ENCODE data around the gene TIMP1. TPM values are rescaled to one million over a fixed set of nuclear protein-coding genes. Genes with fewer than 3 reads are reported as not detected.

Gene TIMP1
- 132 and 133 TPM in 2 replicates for total RNA-seq

GRCh38 chrX:47581731-47582647 is at the start of gene TIMP1:
TIMP1 (plus strand) TSS chrX:47582436; CDS start chrX:47583416, 980 bp downstream.

GRCh38 chrX:47560934-47561658 is 21.1 kb upstream of the TIMP1 start, which contains the start of gene ARAF:
ARAF (plus strand) TSS chrX:47561205; CDS start chrX:47562968, 1,763 bp downstream.

GRCh38 chrX:47619486-47620302 is 37.5 kb downstream of the TIMP1 start, which contains the start of gene SYN1:
SYN1 (minus strand) TSS chrX:47619857; CDS start chrX:47619728, 129 bp downstream.

GRCh38 chrX:47629419-47630200 is 47.4 kb downstream of the TIMP1 start, which contains the start of gene CFP:
CFP (minus strand) TSS chrX:47629930; CDS start chrX:47629844, 86 bp downstream.

Other genes starting within 250 kb of the TIMP1 start
- not detected in 2 replicates for gene ZNF157, start 211.9 kb upstream of the TIMP1 start, total RNA-seq
- gene ZNF41, start 99.2 kb upstream of the TIMP1 start, total RNA-seq = 5.3 and 6.9 TPM in 2 replicates
- gene ARAF, start 21.2 kb upstream of the TIMP1 start, total RNA-seq = 40.9 and 44.1 TPM in 2 replicates
- 0.05 and 0.07 TPM in 2 replicates for gene SYN1, start 37.4 kb downstream of the TIMP1 start, total RNA-seq
- gene CFP, start 47.5 kb downstream of the TIMP1 start, total RNA-seq = 0.20 TPM in 1 of 2 replicates, not detected in the other
- gene ELK1, start 68.1 kb downstream of the TIMP1 start, total RNA-seq = 25.4 and 30.8 TPM in 2 replicates
- 122 and 141 TPM in 2 replicates for gene UXT, start 76.7 kb downstream of the TIMP1 start, total RNA-seq

Measured in mammary microvascular endothelial cell (primary cell).